KMS-11 (cell line): ENCODE results near the gene IGSF5.
"Not testable (repeated sequence)": the region's sequence is repeated elsewhere in the genome, so short reads cannot be mapped to it uniquely, and the experiment has no call there.

Source experiments
- H2AFZ ChIP-seq: fragments of 200-600 bp; sonication (generic); 2 replicates; pipeline ENCODE4 v1.6.1; 2016; ENCODE audit warnings: antibody characterized with exemption, mixed run types, low read depth
- H3K27ac ChIP-seq: fragments of 200-600 bp; sonication (generic); 2 replicates; pipeline ENCODE4 v1.6.1; 2016; ENCODE audit warnings: mild to moderate bottlenecking, mixed run types
- H3K27me3 ChIP-seq: fragments of 200-600 bp; sonication (generic); 2 replicates; pipeline ENCODE4 v1.6.1; 2017; ENCODE audit warnings: mild to moderate bottlenecking, low read depth, mixed run types, moderate library complexity; ENCODE audit not compliant: insufficient read depth
- H3K36me3 ChIP-seq: fragments of 200-600 bp; sonication (generic); 2 replicates; pipeline ENCODE4 v1.6.1; 2017; ENCODE audit warnings: mild to moderate bottlenecking, mixed run types; ENCODE audit not compliant: insufficient read depth
- H3K4me1 ChIP-seq: fragments of 200-600 bp; sonication (generic); 2 replicates; pipeline ENCODE4 v1.6.1; 2016; ENCODE audit warnings: mild to moderate bottlenecking, low read depth, mixed run types; ENCODE audit not compliant: poor library complexity, severe bottlenecking
- H3K4me2 ChIP-seq: fragments of 200-600 bp; sonication (generic); 2 replicates; pipeline ENCODE4 v1.7.0; 2016; ENCODE audit warnings: mild to moderate bottlenecking, mixed run types
- H3K4me3 ChIP-seq: fragments of 200-600 bp; sonication (generic); IDR thresholded peaks from 2 replicates; pipeline ENCODE4 v1.6.1; 2017; ENCODE audit warnings: low read depth, low read length, mixed read lengths; ENCODE audit not compliant: insufficient read depth
- H3K79me2 ChIP-seq: fragments of 200-600 bp; sonication (generic); 2 replicates; pipeline ENCODE4 v1.6.1; 2016; ENCODE audit warnings: low read depth, mixed run types; ENCODE audit not compliant: insufficient read depth
- H3K9ac ChIP-seq: fragments of 200-600 bp; sonication (generic); 2 replicates; pipeline ENCODE4 v1.6.1; 2016; ENCODE audit warnings: mild to moderate bottlenecking, mixed run types
- H4K20me1 ChIP-seq: fragments of 200-600 bp; sonication (generic); 2 replicates; pipeline ENCODE4 v1.6.1; 2016; ENCODE audit warnings: mild to moderate bottlenecking, mixed run types; ENCODE audit not compliant: insufficient read depth
- CTCF ChIP-seq: fragments of 200-600 bp; sonication (generic); conservative IDR thresholded peaks from 2 replicates; pipeline ENCODE4 v1.6.1; 2017; ENCODE audit warnings: low read depth, mild to moderate bottlenecking, antibody characterized with exemption, low read length, moderate library complexity, mixed read lengths

Gene IGSF5

GRCh38 chr21:39737376-39738000 lies 7.5 kb upstream of the IGSF5 start:
- no peak overlapping the region for H2AFZ ChIP-seq
- no peak overlapping the region for H3K9ac ChIP-seq
- H3K4me3 ChIP-seq = no peak overlapping the region
- H3K79me2 ChIP-seq = no peaks in the 10 kb centered on the region
- H3K4me1 ChIP-seq = no peaks in the 10 kb centered on the region
- no peaks in the 10 kb centered on the region for H4K20me1 ChIP-seq
- no peak overlapping the region for H3K4me2 ChIP-seq
- no peaks in the 10 kb centered on the region for H3K36me3 ChIP-seq
- TF ChIP-seq CTCF = no peak
- no peak overlapping the region for H3K27ac ChIP-seq
- no peaks in the 10 kb centered on the region for H3K27me3 ChIP-seq

DNA sequence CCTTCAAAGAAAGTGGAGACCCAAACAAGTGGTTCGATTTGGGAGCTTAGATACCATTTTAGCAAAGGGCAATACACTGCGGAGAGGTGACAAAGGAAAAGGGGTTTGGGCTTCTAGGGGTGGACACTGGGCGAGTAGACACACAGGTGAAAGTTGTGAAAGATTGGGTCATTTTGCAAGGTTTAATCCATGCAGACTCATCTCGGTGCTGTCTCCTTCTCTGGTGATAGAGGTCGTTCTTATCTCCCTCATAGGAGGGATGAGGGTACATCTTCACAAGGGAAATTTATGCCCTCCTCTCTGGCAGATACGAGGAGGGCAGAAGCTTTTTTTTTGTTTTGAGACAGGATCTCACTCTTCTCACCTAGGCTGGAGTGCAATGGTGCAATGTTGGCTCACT lies 6.4 kb upstream of the IGSF5 start:
- no peak for TF ChIP-seq CTCF
- Histone ChIP-seq H2AFZ (no peak overlapping the region), H3K79me2 (no peaks in the 10 kb centered on the region), H3K36me3 (no peaks in the 10 kb centered on the region), H3K4me2 (no peak overlapping the region), H3K9ac (no peak overlapping the region), H3K27ac (no peak overlapping the region), H3K4me3 (no peak overlapping the region), H3K27me3 (no peaks in the 10 kb centered on the region), H4K20me1 (no peaks in the 10 kb centered on the region), H3K4me1 (no peaks in the 10 kb centered on the region)

DNA sequence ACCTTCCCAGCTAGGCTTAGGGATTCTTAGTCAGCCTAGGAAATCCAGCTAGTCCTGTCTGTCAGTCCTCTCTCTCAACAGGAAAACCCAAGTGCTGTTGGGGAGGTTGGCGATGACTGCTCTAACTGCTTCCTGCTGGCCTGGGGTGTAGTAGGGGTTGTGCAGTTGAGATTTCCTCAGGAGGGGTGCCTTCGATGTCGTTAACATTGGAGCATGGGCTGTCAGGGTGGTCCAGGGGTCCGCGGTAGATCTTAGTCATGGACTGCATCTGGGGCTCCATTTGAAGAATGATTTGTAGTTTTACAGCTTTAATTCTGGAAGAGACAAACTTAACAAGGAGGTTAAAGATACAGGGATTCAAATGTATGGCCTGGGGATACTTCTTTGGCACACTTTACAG lies 5.5 kb upstream of the IGSF5 start:
- H3K4me2 ChIP-seq, H4K20me1 ChIP-seq, H3K4me1 ChIP-seq, H3K27me3 ChIP-seq, H3K36me3 ChIP-seq, H2AFZ ChIP-seq, H3K9ac ChIP-seq, H3K4me3 ChIP-seq, H3K27ac ChIP-seq, H3K79me2 ChIP-seq: not testable (repeated sequence)

DNA sequence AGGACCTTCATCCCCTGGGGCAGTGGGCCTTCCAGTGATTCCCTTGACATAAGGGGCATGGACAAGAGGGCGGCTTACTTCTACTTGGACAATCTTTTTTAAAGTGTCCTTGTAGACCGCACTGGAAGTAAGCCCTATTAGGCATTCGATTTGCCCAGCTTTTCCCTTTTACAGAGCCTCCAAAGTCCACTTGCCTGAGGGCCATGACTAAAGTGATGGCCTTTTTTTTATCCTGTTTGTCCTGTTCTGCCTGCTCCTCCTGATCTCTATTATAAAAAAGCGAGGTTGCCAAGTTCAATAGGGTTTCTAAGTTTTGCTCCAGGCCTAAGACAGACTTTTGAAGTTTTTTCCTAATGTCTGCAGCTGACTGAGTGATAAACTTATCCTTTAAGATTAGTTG lies 2.4 kb upstream of the IGSF5 start:
- not testable (repeated sequence) for H4K20me1 ChIP-seq, H2AFZ ChIP-seq, H3K4me3 ChIP-seq, H3K27ac ChIP-seq, H3K36me3 ChIP-seq, H3K4me1 ChIP-seq, H3K4me2 ChIP-seq, H3K79me2 ChIP-seq, H3K9ac ChIP-seq, H3K27me3 ChIP-seq

DNA sequence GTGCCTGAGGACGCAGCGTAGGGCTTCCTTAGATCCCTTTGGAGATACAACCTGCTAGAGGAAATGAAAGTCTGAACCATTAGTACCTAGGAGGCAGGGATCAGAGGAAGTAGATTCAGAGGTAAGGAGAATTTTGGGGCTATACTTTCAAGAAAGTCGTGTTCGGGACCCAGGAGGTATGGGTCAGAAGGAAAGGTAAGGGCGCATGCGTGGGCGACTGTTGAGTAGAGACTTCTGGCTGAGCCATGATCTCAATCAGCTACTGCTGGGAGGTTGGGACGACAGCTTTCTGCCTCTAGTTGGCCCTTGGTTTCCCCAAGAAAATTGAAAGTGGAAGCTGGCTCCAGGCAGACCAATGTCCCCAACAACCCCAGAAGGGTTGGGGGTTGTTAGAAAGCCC lies 349 bp downstream of the IGSF5 start:
- H3K4me1 ChIP-seq, H2AFZ ChIP-seq, H3K27ac ChIP-seq, H3K36me3 ChIP-seq, H3K27me3 ChIP-seq, H3K4me2 ChIP-seq, H3K4me3 ChIP-seq, H3K9ac ChIP-seq, H4K20me1 ChIP-seq, H3K79me2 ChIP-seq: not testable (repeated sequence)

DNA sequence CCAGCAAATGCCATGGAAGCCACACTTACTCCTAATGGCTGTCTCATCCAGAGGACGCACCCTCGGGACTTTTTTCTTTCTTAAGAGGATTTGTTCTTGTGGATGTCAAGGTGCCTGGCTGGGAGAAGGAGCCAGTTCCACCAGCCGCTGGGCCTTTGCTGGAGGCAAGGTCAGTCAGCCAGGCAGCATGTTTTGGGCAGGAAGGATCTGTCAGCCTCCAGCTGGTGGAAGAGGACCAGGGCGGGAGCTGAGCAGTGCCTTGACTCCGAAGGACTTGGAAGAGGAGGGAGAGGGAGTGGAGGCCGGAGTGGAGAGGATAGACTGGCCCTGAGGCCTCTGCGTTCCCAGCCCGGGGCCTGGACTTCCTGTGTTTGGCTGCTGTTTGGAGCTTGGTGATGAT lies 5.7 kb downstream of the IGSF5 start:
- Histone ChIP-seq H2AFZ (no peak overlapping the region), H3K36me3 (no peaks in the 10 kb centered on the region), H4K20me1 (no peaks in the 10 kb centered on the region), H3K79me2 (no peaks in the 10 kb centered on the region), H3K27me3 (no peaks in the 10 kb centered on the region), H3K27ac (no peak overlapping the region), H3K4me2 (no peak overlapping the region), H3K4me1 (no peaks in the 10 kb centered on the region), H3K9ac (no peak overlapping the region), H3K4me3 (no peak overlapping the region)
- no peak for TF ChIP-seq CTCF
